ENCODE results near the gene CCDC177. TPM values are rescaled to one million over a fixed set of nuclear protein-coding genes. Genes with fewer than 3 reads are reported as not detected.

The CCDC177 gene
- total and polyA plus RNA-seq, 9 of the 15 experiments (the other 6 are each of a cell fraction or from before 2014, with no cell fraction given): not detected

- TF ChIP-seq ZBTB12 (CRISPR knock-in tag; IDR thresholded peaks at IDR 0.05): no peak
- no peak for TF ChIP-seq HNRNPK (IDR thresholded peaks at IDR 0.05; ENCODE audit: low read depth, low read length, poor library complexity, severe bottlenecking)
- TF ChIP-seq SOX6 (IDR thresholded peaks at IDR 0.05): peak; percentile 37; the same call in 1 of the 2 replicates
- no peak for TF ChIP-seq ZNF77 (CRISPR knock-in tag; IDR thresholded peaks at IDR 0.05)
- no peak for TF ChIP-seq PHB2 (IDR thresholded peaks at IDR 0.05; ENCODE audit: low read depth)
- TF ChIP-seq TRIM28 (IDR thresholded peaks at IDR 0.05): no peak
- TF ChIP-seq SMAD3 (CRISPR knock-in tag; conservative IDR thresholded peaks at IDR 0.05): no peak
- TF ChIP-seq TAF15 (IDR thresholded peaks at IDR 0.05; ENCODE audit: low read depth, low read length): no peak
- TF ChIP-seq, protein P1, sequence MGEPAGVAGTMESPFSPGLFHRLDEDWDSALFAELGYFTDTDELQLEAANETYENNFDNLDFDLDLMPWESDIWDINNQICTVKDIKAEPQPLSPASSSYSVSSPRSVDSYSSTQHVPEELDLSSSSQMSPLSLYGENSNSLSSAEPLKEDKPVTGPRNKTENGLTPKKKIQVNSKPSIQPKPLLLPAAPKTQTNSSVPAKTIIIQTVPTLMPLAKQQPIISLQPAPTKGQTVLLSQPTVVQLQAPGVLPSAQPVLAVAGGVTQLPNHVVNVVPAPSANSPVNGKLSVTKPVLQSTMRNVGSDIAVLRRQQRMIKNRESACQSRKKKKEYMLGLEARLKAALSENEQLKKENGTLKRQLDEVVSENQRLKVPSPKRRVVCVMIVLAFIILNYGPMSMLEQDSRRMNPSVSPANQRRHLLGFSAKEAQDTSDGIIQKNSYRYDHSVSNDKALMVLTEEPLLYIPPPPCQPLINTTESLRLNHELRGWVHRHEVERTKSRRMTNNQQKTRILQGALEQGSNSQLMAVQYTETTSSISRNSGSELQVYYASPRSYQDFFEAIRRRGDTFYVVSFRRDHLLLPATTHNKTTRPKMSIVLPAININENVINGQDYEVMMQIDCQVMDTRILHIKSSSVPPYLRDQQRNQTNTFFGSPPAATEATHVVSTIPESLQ (CRISPR knock-in tag; IDR thresholded peaks at IDR 0.05): no peak
- TF ChIP-seq HMG20B (CRISPR knock-in tag; IDR thresholded peaks at IDR 0.05): no peak
- 0 out of 4 replicates have a peak, but pooled peaks of 1 of the 2 experiments have one; percentile 28 for TF ChIP-seq FOXK2 (conservative IDR thresholded peaks at IDR 0.05 in 1 of 2, IDR thresholded peaks at IDR 0.05 in 1 of 2; ENCODE audit: low read depth in 2 of 2)
- peak; percentile 75 for TF ChIP-seq ARID1B (IDR thresholded peaks at IDR 0.05)
- peak; percentile 16; the same call in 1 of the 2 replicates for TF ChIP-seq ATF7 (IDR thresholded peaks at IDR 0.05)
- peak; percentile 32; the same call in 1 of the 2 replicates for TF ChIP-seq STAT5A (IDR thresholded peaks at IDR 0.05; ENCODE audit: borderline replicate concordance, low read length)
- TF ChIP-seq HDAC3 (IDR thresholded peaks at IDR 0.05; ENCODE audit: borderline replicate concordance, partially characterized antibody): peak; percentile 15
- peak; percentile 67 for TF ChIP-seq CREM (IDR thresholded peaks at IDR 0.05; ENCODE audit: low read depth)
- peak; percentile 47; the same call in 1 of the 2 replicates for TF ChIP-seq CREB1 (IDR thresholded peaks at IDR 0.05)
- TF ChIP-seq CREB1 (CRISPR knock-in tag; IDR thresholded peaks at IDR 0.05): 0 out of 2 replicates have a peak, but pooled peaks have one; percentile 33
- TF ChIP-seq LEF1 (IDR thresholded peaks at IDR 0.05): no peak
- no peak for TF ChIP-seq ZFP1 (CRISPR knock-in tag; IDR thresholded peaks at IDR 0.05)
- TF ChIP-seq TEAD4 (IDR thresholded peaks at IDR 0.05; ENCODE audit: low read length): peak; percentile 59; the same call in 1 of the 2 replicates
- TF ChIP-seq TEAD4 (CRISPR knock-in tag; IDR thresholded peaks at IDR 0.05; ENCODE audit: borderline replicate concordance): no peak
- TF ChIP-seq, protein P2, sequence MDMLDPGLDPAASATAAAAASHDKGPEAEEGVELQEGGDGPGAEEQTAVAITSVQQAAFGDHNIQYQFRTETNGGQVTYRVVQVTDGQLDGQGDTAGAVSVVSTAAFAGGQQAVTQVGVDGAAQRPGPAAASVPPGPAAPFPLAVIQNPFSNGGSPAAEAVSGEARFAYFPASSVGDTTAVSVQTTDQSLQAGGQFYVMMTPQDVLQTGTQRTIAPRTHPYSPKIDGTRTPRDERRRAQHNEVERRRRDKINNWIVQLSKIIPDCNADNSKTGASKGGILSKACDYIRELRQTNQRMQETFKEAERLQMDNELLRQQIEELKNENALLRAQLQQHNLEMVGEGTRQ (CRISPR knock-in tag; IDR thresholded peaks at IDR 0.05): no peak
- no peak for TF ChIP-seq DNMT1 (IDR thresholded peaks at IDR 0.05)
- TF ChIP-seq ZZZ3 (IDR thresholded peaks at IDR 0.05): no peak
- TF ChIP-seq, protein P3, sequence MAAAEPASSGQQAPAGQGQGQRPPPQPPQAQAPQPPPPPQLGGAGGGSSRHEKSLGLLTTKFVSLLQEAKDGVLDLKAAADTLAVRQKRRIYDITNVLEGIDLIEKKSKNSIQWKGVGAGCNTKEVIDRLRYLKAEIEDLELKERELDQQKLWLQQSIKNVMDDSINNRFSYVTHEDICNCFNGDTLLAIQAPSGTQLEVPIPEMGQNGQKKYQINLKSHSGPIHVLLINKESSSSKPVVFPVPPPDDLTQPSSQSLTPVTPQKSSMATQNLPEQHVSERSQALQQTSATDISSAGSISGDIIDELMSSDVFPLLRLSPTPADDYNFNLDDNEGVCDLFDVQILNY (CRISPR knock-in tag; IDR thresholded peaks at IDR 0.05): no peak
- TF ChIP-seq PHF20 (IDR thresholded peaks at IDR 0.05; ENCODE audit: partially characterized antibody): no peak
- TF ChIP-seq KLF16 (IDR thresholded peaks at IDR 0.05): 0 out of 2 replicates have a peak, but pooled peaks have one; percentile 9
- TF ChIP-seq TRIM24 (IDR thresholded peaks at IDR 0.05): peak; percentile 58 to 70; a peak in 3 of 4 replicates
Observed at GRCh38 chr14:69580009-69580577, 5.4 kb upstream of the CCDC177 start (continued).
